ENCODE measurements around the gene STARD4.

DNA sequence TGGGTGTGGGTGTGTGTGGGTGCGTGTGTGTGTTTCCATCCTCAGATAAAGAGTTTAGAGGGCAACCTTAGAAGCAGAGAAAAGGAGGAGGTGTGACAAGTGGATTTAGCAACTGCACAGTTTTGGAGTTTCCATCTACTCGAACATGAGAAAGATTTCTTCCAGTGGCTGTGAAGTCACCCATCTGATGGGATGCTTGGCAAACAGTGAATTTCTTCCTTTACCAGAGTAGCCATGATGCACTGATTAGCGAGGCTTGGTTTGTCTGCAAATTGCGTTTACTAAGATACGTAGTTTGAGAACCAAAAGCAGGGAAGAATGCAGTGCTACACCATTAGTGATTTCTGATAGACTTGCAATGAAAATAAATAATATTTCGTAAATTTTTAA, 791 bp upstream of the STARD4 start:
- TF ChIP-seq, protein P1, sequence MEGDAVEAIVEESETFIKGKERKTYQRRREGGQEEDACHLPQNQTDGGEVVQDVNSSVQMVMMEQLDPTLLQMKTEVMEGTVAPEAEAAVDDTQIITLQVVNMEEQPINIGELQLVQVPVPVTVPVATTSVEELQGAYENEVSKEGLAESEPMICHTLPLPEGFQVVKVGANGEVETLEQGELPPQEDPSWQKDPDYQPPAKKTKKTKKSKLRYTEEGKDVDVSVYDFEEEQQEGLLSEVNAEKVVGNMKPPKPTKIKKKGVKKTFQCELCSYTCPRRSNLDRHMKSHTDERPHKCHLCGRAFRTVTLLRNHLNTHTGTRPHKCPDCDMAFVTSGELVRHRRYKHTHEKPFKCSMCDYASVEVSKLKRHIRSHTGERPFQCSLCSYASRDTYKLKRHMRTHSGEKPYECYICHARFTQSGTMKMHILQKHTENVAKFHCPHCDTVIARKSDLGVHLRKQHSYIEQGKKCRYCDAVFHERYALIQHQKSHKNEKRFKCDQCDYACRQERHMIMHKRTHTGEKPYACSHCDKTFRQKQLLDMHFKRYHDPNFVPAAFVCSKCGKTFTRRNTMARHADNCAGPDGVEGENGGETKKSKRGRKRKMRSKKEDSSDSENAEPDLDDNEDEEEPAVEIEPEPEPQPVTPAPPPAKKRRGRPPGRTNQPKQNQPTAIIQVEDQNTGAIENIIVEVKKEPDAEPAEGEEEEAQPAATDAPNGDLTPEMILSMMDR (IDR thresholded peaks at IDR 0.05) = no peak
- no peak for TF ChIP-seq POLR2A (IDR thresholded peaks at IDR 0.05)

Measured in adrenal gland (tissue), 5 donors.